SU-DHL-6 (cell line): ENCODE results near the gene EIF1.

ENCODE experiments used
- H2AFZ ChIP-seq: fragments of 200-600 bp; sonication (generic); 2 replicates; pipeline ENCODE4 v1.6.1; 2014; ENCODE audit warnings: low read depth, mild to moderate bottlenecking, moderate library complexity, mixed read lengths, antibody characterized with exemption, low read length; ENCODE audit not compliant: severe bottlenecking
- H3F3A ChIP-seq: fragments of 200-600 bp; shearing (Covaris generic); 2 replicates; pipeline ENCODE4 v1.6.0; 2016; ENCODE audit warnings: antibody characterized with exemption, mild to moderate bottlenecking; ENCODE audit not compliant: insufficient read depth
- H3K27ac ChIP-seq: fragments of 200-600 bp; sonication (generic); 2 replicates; pipeline ENCODE4 v1.5.1; 2016; ENCODE audit warnings: low read depth, mild to moderate bottlenecking, low read length, moderate library complexity, mixed read lengths
- H3K27me3 ChIP-seq: fragments of 200-600 bp; sonication (generic), shearing (Covaris generic); 2 replicates; pipeline ENCODE4 v1.6.0; 2014; ENCODE audit warnings: mild to moderate bottlenecking, low read length
- H3K36me3 ChIP-seq: fragments of 200-600 bp; sonication (generic); 2 replicates; pipeline ENCODE4 v1.6.1; 2014; ENCODE audit warnings: mild to moderate bottlenecking, low read length, mixed read lengths
- H3K4me2 ChIP-seq: fragments of 300-600, 200-600 bp; shearing (Covaris generic), sonication (generic); 2 replicates; pipeline ENCODE4 v1.6.0; 2014; ENCODE audit warnings: low read length, low read depth, mild to moderate bottlenecking; ENCODE audit not compliant: poor library complexity, severe bottlenecking
- H3K4me3 ChIP-seq: fragments of 200-600 bp; sonication (generic); 2 replicates; pipeline ENCODE4 v1.5.1; 2014; ENCODE audit warnings: antibody characterized with exemption, low read length, mild to moderate bottlenecking, mixed read lengths; ENCODE audit not compliant: insufficient read depth, poor library complexity, severe bottlenecking
- H3K79me2 ChIP-seq: fragments of 200-600 bp; sonication (generic); 2 replicates; pipeline ENCODE4 v1.6.1; 2014; ENCODE audit warnings: mild to moderate bottlenecking, low read length, moderate library complexity; ENCODE audit not compliant: insufficient read depth
- H3K9ac ChIP-seq: fragments of 200-600 bp; sonication (generic); 2 replicates; pipeline ENCODE4 v1.7.0; 2014; ENCODE audit warnings: mild to moderate bottlenecking, low read length
- H3K9me2 ChIP-seq: fragments of 200-600 bp; sonication (generic); replicated peaks from 2 replicates; pipeline ENCODE4 v1.6.1; 2014; ENCODE audit warnings: low read length; ENCODE audit not compliant: insufficient read depth
- H3K9me3 ChIP-seq: fragments of 200-600 bp; sonication (generic); 2 replicates; pipeline ENCODE4 v1.6.1; 2014; ENCODE audit warnings: low read length, mixed read lengths; ENCODE audit not compliant: insufficient read depth
- H4K20me1 ChIP-seq: fragments of 200-600 bp; sonication (generic); 2 replicates; pipeline ENCODE4 v1.6.1; 2014; ENCODE audit warnings: low read depth, mild to moderate bottlenecking, antibody characterized with exemption, low read length, moderate library complexity, mixed read lengths
- EZH2phosphoT487 ChIP-seq: fragments of 200-600 bp; sonication (generic), shearing (Covaris generic); conservative IDR thresholded peaks from 2 replicates; pipeline ENCODE4 v1.6.1; 2018; ENCODE audit warnings: mild to moderate bottlenecking, antibody characterized with exemption, low read length, moderate library complexity, mixed read lengths
- TF ChIP-seq, protein P1 (sequence below): fragments of 200-600 bp; sonication (generic); IDR thresholded peaks from one replicate; pipeline ENCODE4 v1.5.1; 2017; ENCODE audit warnings: antibody characterized with exemption, mild to moderate bottlenecking, low read length, moderate library complexity; ENCODE audit not compliant: insufficient read depth, poor library complexity, severe bottlenecking

Gene EIF1

DNA sequence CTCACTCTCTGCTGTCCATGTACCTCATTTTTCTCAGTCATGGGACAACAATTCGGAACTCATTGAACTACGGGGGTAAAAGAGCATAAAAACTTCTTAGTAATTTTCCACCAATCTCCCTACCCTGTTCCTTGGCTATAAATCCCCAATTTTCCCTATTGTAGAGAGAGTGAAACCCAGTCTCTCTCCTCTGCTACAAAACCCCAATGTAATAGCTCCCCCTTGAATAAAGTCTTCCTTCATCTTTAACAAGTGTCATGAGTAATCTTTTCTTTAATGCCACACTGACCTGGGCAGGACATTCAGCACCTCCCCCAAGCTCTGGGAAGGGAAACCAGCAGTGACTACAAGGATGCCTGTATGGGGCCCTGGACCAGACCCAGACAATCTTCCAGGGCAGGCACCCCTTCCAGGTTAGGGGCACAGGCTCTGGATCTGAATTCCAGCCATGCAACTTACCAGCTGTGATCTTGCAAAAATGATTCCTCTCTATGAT is 10.2 kb upstream of the EIF1 start:
- Histone ChIP-seq H3K4me3 (no peak overlapping the region), H3K36me3 (no peaks in the 10 kb centered on the region), H3K9ac (no peak overlapping the region), H3K27me3 (no peaks in the 10 kb centered on the region), H3K9me3 (peaks cover 7% of the 10 kb centered on the region; the same call in 1 of the 2 replicates), H3F3A (no peaks in the 10 kb centered on the region), H3K4me2 (no peak overlapping the region), H4K20me1 (no peaks in the 10 kb centered on the region), H3K9me2 (no peaks in the 10 kb centered on the region), H3K79me2 (no peaks in the 10 kb centered on the region), H2AFZ (no peak overlapping the region), H3K27ac (no peak overlapping the region)
- no peak for TF ChIP-seq EZH2phosphoT487
- TF ChIP-seq, protein P1, sequence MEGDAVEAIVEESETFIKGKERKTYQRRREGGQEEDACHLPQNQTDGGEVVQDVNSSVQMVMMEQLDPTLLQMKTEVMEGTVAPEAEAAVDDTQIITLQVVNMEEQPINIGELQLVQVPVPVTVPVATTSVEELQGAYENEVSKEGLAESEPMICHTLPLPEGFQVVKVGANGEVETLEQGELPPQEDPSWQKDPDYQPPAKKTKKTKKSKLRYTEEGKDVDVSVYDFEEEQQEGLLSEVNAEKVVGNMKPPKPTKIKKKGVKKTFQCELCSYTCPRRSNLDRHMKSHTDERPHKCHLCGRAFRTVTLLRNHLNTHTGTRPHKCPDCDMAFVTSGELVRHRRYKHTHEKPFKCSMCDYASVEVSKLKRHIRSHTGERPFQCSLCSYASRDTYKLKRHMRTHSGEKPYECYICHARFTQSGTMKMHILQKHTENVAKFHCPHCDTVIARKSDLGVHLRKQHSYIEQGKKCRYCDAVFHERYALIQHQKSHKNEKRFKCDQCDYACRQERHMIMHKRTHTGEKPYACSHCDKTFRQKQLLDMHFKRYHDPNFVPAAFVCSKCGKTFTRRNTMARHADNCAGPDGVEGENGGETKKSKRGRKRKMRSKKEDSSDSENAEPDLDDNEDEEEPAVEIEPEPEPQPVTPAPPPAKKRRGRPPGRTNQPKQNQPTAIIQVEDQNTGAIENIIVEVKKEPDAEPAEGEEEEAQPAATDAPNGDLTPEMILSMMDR = no peak

DNA sequence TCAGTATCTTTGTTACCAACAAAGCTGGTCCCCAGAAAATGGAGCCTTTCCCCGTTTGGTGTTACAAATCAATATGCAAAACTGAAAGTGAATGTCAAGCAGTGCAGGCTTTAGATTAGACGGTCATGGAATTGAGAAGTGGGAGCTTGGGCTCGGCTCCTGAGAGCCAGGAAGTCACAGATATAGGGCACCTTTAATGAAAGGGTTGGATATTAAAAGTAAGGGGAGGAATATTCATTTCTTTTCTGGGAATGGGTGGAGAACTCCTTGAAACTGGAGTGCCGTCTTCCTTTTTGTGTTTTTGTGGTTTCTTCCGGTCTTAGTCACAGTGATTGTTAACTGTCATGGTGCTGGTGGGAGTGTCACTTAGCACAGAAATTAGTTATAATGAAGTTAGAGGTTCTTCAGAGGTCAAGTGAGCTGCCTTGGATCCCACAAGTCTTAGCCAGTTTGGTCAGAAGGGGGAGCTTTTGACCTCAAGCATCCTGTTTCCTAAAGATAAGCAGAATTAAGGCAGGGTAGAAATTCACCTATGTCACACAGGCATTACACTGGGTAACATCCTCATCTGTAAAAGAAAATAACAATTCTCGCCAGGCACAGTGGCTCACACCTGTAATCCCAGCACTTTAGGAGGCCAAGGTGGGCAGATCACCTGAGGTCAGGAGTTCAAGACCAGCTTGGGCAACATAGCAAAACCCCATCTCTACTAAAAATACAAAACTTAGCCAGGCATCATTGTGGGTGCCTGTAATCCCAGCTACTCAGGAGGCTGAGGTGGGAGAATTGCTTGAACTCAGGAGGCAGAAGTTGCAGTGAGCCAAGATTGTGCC is 9.6 kb upstream of the EIF1 start:
- H3K79me2 ChIP-seq = no peaks in the 10 kb centered on the region
- no peaks in the 10 kb centered on the region for H3F3A ChIP-seq
- peaks cover 7% of the 10 kb centered on the region; the same call in 1 of the 2 replicates for H3K9me3 ChIP-seq
- no peak overlapping the region for H3K4me2 ChIP-seq
- no peak overlapping the region for H2AFZ ChIP-seq
- H3K9me2 ChIP-seq = no peaks in the 10 kb centered on the region
- no peak overlapping the region for H3K9ac ChIP-seq
- no peaks in the 10 kb centered on the region for H3K27me3 ChIP-seq
- H3K27ac ChIP-seq = no peak overlapping the region
- no peaks in the 10 kb centered on the region for H3K36me3 ChIP-seq
- no peak overlapping the region for H3K4me3 ChIP-seq
- no peaks in the 10 kb centered on the region for H4K20me1 ChIP-seq
- no peak for TF ChIP-seq EZH2phosphoT487
- TF ChIP-seq, protein P1 = no peak

DNA sequence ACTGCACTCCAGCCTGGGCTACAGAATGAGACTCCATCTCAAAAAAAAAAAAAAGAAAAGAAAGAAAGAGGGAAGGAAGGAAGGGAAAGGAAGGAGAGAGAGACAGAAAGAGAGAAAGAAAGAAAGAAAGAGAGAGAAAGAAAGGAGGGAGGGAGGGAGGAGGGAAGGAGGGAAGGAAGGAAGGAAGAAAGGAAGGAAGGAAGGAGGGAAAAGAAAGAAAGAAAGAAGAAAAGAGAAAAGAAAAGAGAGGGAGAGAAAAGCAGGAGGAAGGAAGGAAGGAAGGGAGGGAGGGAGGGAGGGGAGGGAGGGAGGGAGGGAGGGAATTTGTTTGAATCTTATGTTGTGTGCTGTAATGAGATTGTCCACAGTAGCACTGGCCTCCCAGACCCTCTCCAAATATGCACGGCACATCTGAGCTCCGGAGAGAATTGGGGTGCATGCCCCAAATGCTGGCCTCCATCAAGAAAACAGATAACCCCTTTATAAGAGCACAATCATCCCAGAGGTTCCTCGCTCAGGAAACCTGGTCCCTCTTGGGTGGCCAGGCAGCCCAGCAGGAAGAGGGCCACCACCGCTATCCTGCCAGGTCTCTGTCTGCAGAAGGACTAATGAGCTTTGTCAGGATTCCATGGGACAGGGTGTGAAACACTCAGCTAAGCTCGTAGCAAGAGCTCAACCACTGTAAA is 8.8 kb upstream of the EIF1 start:
- Histone ChIP-seq H3K27ac (no peak overlapping the region), H3K79me2 (no peaks in the 10 kb centered on the region), H3K36me3 (no peaks in the 10 kb centered on the region), H3K9me3 (peaks cover 7% of the 10 kb centered on the region; the same call in 1 of the 2 replicates), H3K4me2 (no peak overlapping the region), H3F3A (no peaks in the 10 kb centered on the region), H3K4me3 (no peak overlapping the region), H4K20me1 (no peaks in the 10 kb centered on the region), H3K9me2 (no peaks in the 10 kb centered on the region), H3K27me3 (no peaks in the 10 kb centered on the region), H2AFZ (no peak overlapping the region), H3K9ac (no peak overlapping the region)
- TF ChIP-seq EZH2phosphoT487 = no peak
- TF ChIP-seq, protein P1 = no peak
